Neural cell (in vitro differentiated cells): ENCODE data around the gene TSPAN32. TPM values are rescaled to one million over a fixed set of nuclear protein-coding genes. Genes with fewer than 3 reads are reported as not detected.

ENCODE experiments used
- H2AFZ ChIP-seq: fragments of 200-600, 300-800 bp; sonication (generic), shearing (Covaris generic); 2 replicates; pipeline ENCODE4 v1.6.0; 2014; ENCODE audit warnings: low read depth, mild to moderate bottlenecking, antibody characterized with exemption, low read length, moderate library complexity
- H3F3A ChIP-seq: fragments of 200-600 bp; shearing (Covaris generic); 2 replicates; pipeline ENCODE4 v1.6.1; 2016; ENCODE audit warnings: mild to moderate bottlenecking, moderate library complexity, mixed read lengths, antibody characterized with exemption, low read length; ENCODE audit not compliant: insufficient read depth, poor library complexity, severe bottlenecking
- H3K27ac ChIP-seq: fragments of 200-600, 300-800 bp; sonication (generic), shearing (Covaris generic); 2 replicates; pipeline ENCODE4 v1.5.1; 2014; ENCODE audit warnings: mild to moderate bottlenecking, low read length, moderate library complexity
- H3K27me3 ChIP-seq: fragments of 300-800, 200-600 bp; sonication (generic), shearing (Covaris generic); 2 replicates; pipeline ENCODE4 v1.6.0; 2014; ENCODE audit warnings: mild to moderate bottlenecking, low read depth, low read length, moderate library complexity; ENCODE audit not compliant: insufficient read depth
- H3K36me3 ChIP-seq: fragments of 300-800, 200-600 bp; sonication (generic), shearing (Covaris generic); 2 replicates; pipeline ENCODE4 v1.5.1; 2014; ENCODE audit warnings: mild to moderate bottlenecking, antibody characterized with exemption, low read length, moderate library complexity; ENCODE audit not compliant: insufficient read depth
- H3K4me2 ChIP-seq: fragments of 300-800, 200-600 bp; sonication (generic), shearing (Covaris generic); 2 replicates; pipeline ENCODE4 v1.6.0; 2014; ENCODE audit warnings: mild to moderate bottlenecking, low read length
- H3K4me3 ChIP-seq: fragments of 300-800, 200-600 bp; sonication (generic), shearing (Covaris generic); 2 replicates; pipeline ENCODE4 v1.5.1; 2014; ENCODE audit warnings: mild to moderate bottlenecking, low read length, moderate library complexity
- H3K79me2 ChIP-seq: fragments of 200-600 bp; shearing (Covaris generic); replicated peaks from 2 replicates; pipeline ENCODE4 v1.6.0; 2014; ENCODE audit warnings: mild to moderate bottlenecking, low read length, moderate library complexity; ENCODE audit not compliant: insufficient read depth
- H3K9ac ChIP-seq: fragments of 300-800, 200-600 bp; sonication (generic), shearing (Covaris generic); 2 replicates; pipeline ENCODE4 v1.6.1; 2016; ENCODE audit warnings: mild to moderate bottlenecking, low read length, mixed read lengths
- H3K9me2 ChIP-seq: fragments of 200-600 bp; shearing (Covaris generic); 2 replicates; pipeline ENCODE4 v1.6.1; 2016; ENCODE audit warnings: mild to moderate bottlenecking, low read length, mixed read lengths; ENCODE audit not compliant: insufficient read depth
- H3K9me3 ChIP-seq: fragments of 200-600, 300-800 bp; sonication (generic), shearing (Covaris generic); 2 replicates; pipeline ENCODE4 v1.6.1; 2016; ENCODE audit warnings: mild to moderate bottlenecking, mixed run types, low read length, moderate library complexity, mixed read lengths
- H4K20me1 ChIP-seq: fragments of 200-600 bp; shearing (Covaris generic); 2 replicates; pipeline ENCODE4 v1.6.1; 2016; ENCODE audit warnings: mild to moderate bottlenecking, mixed run types; ENCODE audit not compliant: insufficient read depth
- CTCF ChIP-seq: fragments of 450-650 bp; IDR thresholded peaks from 2 replicates; pipeline ENCODE4 v1.5.1; 2014; ENCODE audit warnings: antibody characterized with exemption, mild to moderate bottlenecking, moderate library complexity; ENCODE audit not compliant: poor library complexity, severe bottlenecking
- EP300 ChIP-seq: fragments of 450-650 bp; conservative IDR thresholded peaks from 2 replicates; pipeline ENCODE4 v1.6.1; 2014; ENCODE audit warnings: antibody characterized with exemption, mild to moderate bottlenecking, moderate library complexity; ENCODE audit not compliant: poor library complexity, severe bottlenecking
- EZH2 ChIP-seq: fragments of 200-600, 300-800 bp; shearing (Covaris generic), sonication (generic); IDR thresholded peaks from 2 replicates; pipeline ENCODE4 v1.6.1; 2014; ENCODE audit warnings: antibody characterized with exemption, low read length, borderline replicate concordance, mild to moderate bottlenecking; ENCODE audit not compliant: insufficient read depth, poor library complexity, severe bottlenecking
- MXI1 ChIP-seq: fragments of 450-650 bp; conservative IDR thresholded peaks from 2 replicates; pipeline ENCODE4 v1.6.1; 2014; ENCODE audit warnings: antibody characterized with exemption, mild to moderate bottlenecking; ENCODE audit not compliant: poor library complexity, severe bottlenecking
- POLR2AphosphoS5 ChIP-seq: IDR thresholded peaks from 2 replicates; pipeline ENCODE4 v1.6.1; 2012
- RAD21 ChIP-seq: fragments of 450-650 bp; conservative IDR thresholded peaks from 2 replicates; pipeline ENCODE4 v1.6.1; 2014; ENCODE audit warnings: antibody characterized with exemption, mild to moderate bottlenecking, moderate library complexity
- REST ChIP-seq: IDR thresholded peaks from 2 replicates; pipeline ENCODE4 v1.6.1; 2012; ENCODE audit warnings: borderline replicate concordance
- SMC3 ChIP-seq: fragments of 450-650 bp; conservative IDR thresholded peaks from 2 replicates; pipeline ENCODE4 v1.6.1; 2014; ENCODE audit warnings: antibody characterized with exemption, mild to moderate bottlenecking, moderate library complexity; ENCODE audit not compliant: poor library complexity
- TAF1 ChIP-seq: IDR thresholded peaks from 2 replicates; pipeline ENCODE4 v1.6.1; 2012; ENCODE audit warnings: low read depth
- polyA plus RNA-seq: library from polyadenylated mRNA; depleted of rRNA; stranded (reverse); fragments of >200 nt; gene quantifications from 2 replicates; pipeline ENCODE4 v1.2.3, GENCODE V29; 2014

The TSPAN32 gene
- polyA plus RNA-seq, 1 donor from 2014 or later, result not detected

- Histone ChIP-seq H4K20me1 (no peaks in the 10 kb centered on the region), H3K36me3 (no peaks in the 10 kb centered on the region), H3K79me2 (no peaks in the 10 kb centered on the region), H3K9ac (no peak overlapping the region), H3K9me3 (no peaks in the 10 kb centered on the region), H3K4me3 (no peak overlapping the region), H3K4me2 (no peak overlapping the region), H3F3A (no peaks in the 10 kb centered on the region), H3K9me2 (no peaks in the 10 kb centered on the region), H2AFZ (no peak overlapping the region), H3K27ac (no peak overlapping the region), H3K27me3 (no peaks in the 10 kb centered on the region)
- TF ChIP-seq EZH2 (no peak), TAF1 (no peak), EP300 (no peak), SMC3 (no peak), MXI1 (no peak), RAD21 (no peak), REST (no peak), CTCF (no peak), POLR2AphosphoS5 (no peak)
These were observed 15.1 kb downstream of the TSPAN32 start for GRCh38 chr11:2316963-2317244.

GRCh38 chr11:2317354-2318050 lies 15.7 kb downstream of the TSPAN32 start:
- H3F3A ChIP-seq, result no peaks in the 10 kb centered on the region
- H3K9me2 ChIP-seq, result no peaks in the 10 kb centered on the region
- H2AFZ ChIP-seq, result no peak overlapping the region
- H3K79me2 ChIP-seq, result no peaks in the 10 kb centered on the region
- H3K27ac ChIP-seq, result no peak overlapping the region
- H3K36me3 ChIP-seq, result no peaks in the 10 kb centered on the region
- H4K20me1 ChIP-seq, result no peaks in the 10 kb centered on the region
- no peak overlapping the region for H3K4me3 ChIP-seq
- H3K4me2 ChIP-seq, result no peak overlapping the region
- H3K9ac ChIP-seq, result no peak overlapping the region
- H3K27me3 ChIP-seq, result no peaks in the 10 kb centered on the region
- H3K9me3 ChIP-seq, result no peaks in the 10 kb centered on the region
- TF ChIP-seq EZH2 (no peak), MXI1 (no peak), CTCF (no peak)
